ENCODE measurements around the gene ZNF282.

DNA sequence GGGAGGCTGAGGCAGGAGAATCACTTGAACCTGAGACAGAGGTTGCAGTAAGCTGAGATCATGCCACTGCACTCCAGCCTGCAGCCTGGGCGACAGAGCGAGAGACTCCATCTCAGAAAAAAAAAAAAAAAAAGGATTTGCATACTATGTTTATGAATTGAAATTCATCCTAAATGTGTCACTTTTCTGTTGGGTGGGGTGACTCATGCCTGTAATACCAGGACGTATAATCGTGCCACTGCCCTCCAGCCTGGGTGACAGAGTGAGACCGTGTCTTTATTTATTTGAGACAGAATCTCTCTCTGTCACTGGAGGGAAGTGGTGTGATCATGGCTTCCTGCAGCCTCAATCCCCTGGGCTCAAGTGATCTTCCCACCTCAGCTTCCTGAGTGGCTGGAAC lies 49.9 kb downstream of the ZNF282 start:
- TF ChIP-seq, protein P1, sequence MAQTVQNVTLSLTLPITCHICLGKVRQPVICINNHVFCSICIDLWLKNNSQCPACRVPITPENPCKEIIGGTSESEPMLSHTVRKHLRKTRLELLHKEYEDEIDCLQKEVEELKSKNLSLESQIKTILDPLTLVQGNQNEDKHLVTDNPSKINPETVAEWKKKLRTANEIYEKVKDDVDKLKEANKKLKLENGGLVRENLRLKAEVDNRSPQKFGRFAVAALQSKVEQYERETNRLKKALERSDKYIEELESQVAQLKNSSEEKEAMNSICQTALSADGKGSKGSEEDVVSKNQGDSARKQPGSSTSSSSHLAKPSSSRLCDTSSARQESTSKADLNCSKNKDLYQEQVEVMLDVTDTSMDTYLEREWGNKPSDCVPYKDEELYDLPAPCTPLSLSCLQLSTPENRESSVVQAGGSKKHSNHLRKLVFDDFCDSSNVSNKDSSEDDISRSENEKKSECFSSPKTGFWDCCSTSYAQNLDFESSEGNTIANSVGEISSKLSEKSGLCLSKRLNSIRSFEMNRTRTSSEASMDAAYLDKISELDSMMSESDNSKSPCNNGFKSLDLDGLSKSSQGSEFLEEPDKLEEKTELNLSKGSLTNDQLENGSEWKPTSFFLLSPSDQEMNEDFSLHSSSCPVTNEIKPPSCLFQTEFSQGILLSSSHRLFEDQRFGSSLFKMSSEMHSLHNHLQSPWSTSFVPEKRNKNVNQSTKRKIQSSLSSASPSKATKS (CRISPR knock-in tag; IDR thresholded peaks at IDR 0.05) = no peak
- TF ChIP-seq, protein P2, sequence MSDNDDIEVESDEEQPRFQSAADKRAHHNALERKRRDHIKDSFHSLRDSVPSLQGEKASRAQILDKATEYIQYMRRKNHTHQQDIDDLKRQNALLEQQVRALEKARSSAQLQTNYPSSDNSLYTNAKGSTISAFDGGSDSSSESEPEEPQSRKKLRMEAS (CRISPR knock-in tag; IDR thresholded peaks at IDR 0.05) = no peak
- no peak for TF ChIP-seq KLF16 (IDR thresholded peaks at IDR 0.05)
- no peak for TF ChIP-seq NFIC (IDR thresholded peaks at IDR 0.05)
- no peak for TF ChIP-seq POLR2A (conservative IDR thresholded peaks at IDR 0.05)
- no peak for TF ChIP-seq EGR1 (conservative IDR thresholded peaks at IDR 0.05)
- no peak for TF ChIP-seq ARHGAP35 (IDR thresholded peaks at IDR 0.05; ENCODE audit: partially characterized antibody)
- no peak for TF ChIP-seq ZNF133 (CRISPR knock-in tag; IDR thresholded peaks at IDR 0.05)
- TF ChIP-seq, protein P3, sequence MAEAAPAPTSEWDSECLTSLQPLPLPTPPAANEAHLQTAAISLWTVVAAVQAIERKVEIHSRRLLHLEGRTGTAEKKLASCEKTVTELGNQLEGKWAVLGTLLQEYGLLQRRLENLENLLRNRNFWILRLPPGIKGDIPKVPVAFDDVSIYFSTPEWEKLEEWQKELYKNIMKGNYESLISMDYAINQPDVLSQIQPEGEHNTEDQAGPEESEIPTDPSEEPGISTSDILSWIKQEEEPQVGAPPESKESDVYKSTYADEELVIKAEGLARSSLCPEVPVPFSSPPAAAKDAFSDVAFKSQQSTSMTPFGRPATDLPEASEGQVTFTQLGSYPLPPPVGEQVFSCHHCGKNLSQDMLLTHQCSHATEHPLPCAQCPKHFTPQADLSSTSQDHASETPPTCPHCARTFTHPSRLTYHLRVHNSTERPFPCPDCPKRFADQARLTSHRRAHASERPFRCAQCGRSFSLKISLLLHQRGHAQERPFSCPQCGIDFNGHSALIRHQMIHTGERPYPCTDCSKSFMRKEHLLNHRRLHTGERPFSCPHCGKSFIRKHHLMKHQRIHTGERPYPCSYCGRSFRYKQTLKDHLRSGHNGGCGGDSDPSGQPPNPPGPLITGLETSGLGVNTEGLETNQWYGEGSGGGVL (CRISPR knock-in tag; IDR thresholded peaks at IDR 0.05) = no peak
- TF ChIP-seq NCOR1 (IDR thresholded peaks at IDR 0.05) = no peak
- no peak for TF ChIP-seq TBP (optimal IDR thresholded peaks at IDR 0.05; ENCODE audit: low read depth, low read length)
- TF ChIP-seq, protein P4, sequence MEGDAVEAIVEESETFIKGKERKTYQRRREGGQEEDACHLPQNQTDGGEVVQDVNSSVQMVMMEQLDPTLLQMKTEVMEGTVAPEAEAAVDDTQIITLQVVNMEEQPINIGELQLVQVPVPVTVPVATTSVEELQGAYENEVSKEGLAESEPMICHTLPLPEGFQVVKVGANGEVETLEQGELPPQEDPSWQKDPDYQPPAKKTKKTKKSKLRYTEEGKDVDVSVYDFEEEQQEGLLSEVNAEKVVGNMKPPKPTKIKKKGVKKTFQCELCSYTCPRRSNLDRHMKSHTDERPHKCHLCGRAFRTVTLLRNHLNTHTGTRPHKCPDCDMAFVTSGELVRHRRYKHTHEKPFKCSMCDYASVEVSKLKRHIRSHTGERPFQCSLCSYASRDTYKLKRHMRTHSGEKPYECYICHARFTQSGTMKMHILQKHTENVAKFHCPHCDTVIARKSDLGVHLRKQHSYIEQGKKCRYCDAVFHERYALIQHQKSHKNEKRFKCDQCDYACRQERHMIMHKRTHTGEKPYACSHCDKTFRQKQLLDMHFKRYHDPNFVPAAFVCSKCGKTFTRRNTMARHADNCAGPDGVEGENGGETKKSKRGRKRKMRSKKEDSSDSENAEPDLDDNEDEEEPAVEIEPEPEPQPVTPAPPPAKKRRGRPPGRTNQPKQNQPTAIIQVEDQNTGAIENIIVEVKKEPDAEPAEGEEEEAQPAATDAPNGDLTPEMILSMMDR (IDR thresholded peaks at IDR 0.05 in 2 of 3, conservative IDR thresholded peaks at IDR 0.05 in 1 of 3; ENCODE audit: insufficient read depth in 2 of 3, low read depth in 1 of 3, low read length in 3 of 3) = no peak
- no peak for TF ChIP-seq SETDB1 (IDR thresholded peaks at IDR 0.05; ENCODE audit: low read length)
- TF ChIP-seq CHD4 (IDR thresholded peaks at IDR 0.05; ENCODE audit: insufficient read depth, insufficient replicate concordance, low read depth, low read length, poor library complexity, severe bottlenecking) = no peak
